ENCODE results near the gene ACAD8.

Gene ACAD8

GRCh38 chr11:134253188-134253993, at the start of gene ACAD8, which contains the start of gene THYN1:
TSS of gene ACAD8 (plus strand) at chr11:134253568. CDS start at chr11:134253601, 33 bp downstream.
TSS of gene THYN1 (minus strand) at chr11:134253352. CDS start at chr11:134252882, 470 bp downstream.
- peak; percentile 97 for DNase-seq (ENCODE audit: low read depth)
- peak within 1 kb of the TSS; percentile 82 for H3K4me3 ChIP-seq (ENCODE audit: low read depth, low read length)
- peak; percentile 15 for TF ChIP-seq CTCF (IDR thresholded peaks at IDR 0.05; ENCODE audit: insufficient read depth, low read depth, low read length, missing control alignments)

GRCh38 chr11:134205729-134206128, 47.6 kb upstream of the ACAD8 start:
- no peak for TF ChIP-seq CTCF (IDR thresholded peaks at IDR 0.05; ENCODE audit: insufficient read depth, low read depth, low read length, missing control alignments)
- no peak for DNase-seq (ENCODE audit: low read depth)
- no peak overlapping the region for H3K4me3 ChIP-seq (ENCODE audit: low read depth, low read length)

- DNase-seq (ENCODE audit: low read depth): no peak
- no peak for TF ChIP-seq CTCF (IDR thresholded peaks at IDR 0.05; ENCODE audit: insufficient read depth, low read depth, low read length, missing control alignments)
- no peak overlapping the region for H3K4me3 ChIP-seq (ENCODE audit: low read depth, low read length)
Observed at GRCh38 chr11:134206185-134206584, 47.2 kb upstream of the ACAD8 start.

GRCh38 chr11:134207538-134208239, 45.7 kb upstream of the ACAD8 start:
- DNase-seq (ENCODE audit: low read depth): peak; percentile 46
- peak; percentile 53 for TF ChIP-seq CTCF (IDR thresholded peaks at IDR 0.05; ENCODE audit: insufficient read depth, low read depth, low read length, missing control alignments)
- no peak overlapping the region for H3K4me3 ChIP-seq (ENCODE audit: low read depth, low read length)

GRCh38 chr11:134215836-134216235, 37.5 kb upstream of the ACAD8 start:
- H3K4me3 ChIP-seq (ENCODE audit: low read depth, low read length): no peak overlapping the region
- DNase-seq (ENCODE audit: low read depth): no peak
- no peak for TF ChIP-seq CTCF (IDR thresholded peaks at IDR 0.05; ENCODE audit: insufficient read depth, low read depth, low read length, missing control alignments)

- no peak overlapping the region for H3K4me3 ChIP-seq (ENCODE audit: low read depth, low read length)
- no peak for DNase-seq (ENCODE audit: low read depth)
- TF ChIP-seq CTCF (IDR thresholded peaks at IDR 0.05; ENCODE audit: insufficient read depth, low read depth, low read length, missing control alignments): no peak
Observed at GRCh38 chr11:134216816-134217215, 36.6 kb upstream of the ACAD8 start.
